Panc1 (cell line): ENCODE results near the gene KCNQ1. TPM values are rescaled to one million over a fixed set of nuclear protein-coding genes. Genes with fewer than 3 reads are reported as not detected.

Experiments
- ATAC-seq: fragments of 200-7000 bp; cut with Tn5 transposase; 2 replicates; pipeline ENCODE4 v1.9.1; 2020; ENCODE audit warnings: mild to moderate bottlenecking, moderate library complexity
- Bru-seq: library from RNA; stranded (reverse); fragments of 400-500 nt; gene quantifications from one replicate; lab custom pipeline; 2021; lab: Mats Ljungman, UMichigan
- BruChase-seq, 2 experiments: library from RNA; stranded (reverse); fragments of 400-500 nt; gene quantifications; one replicate each; lab custom pipeline; 2021; lab: Mats Ljungman, UMichigan
- BruUV-seq: library from RNA; stranded (reverse); fragments of 400-500 nt; replicated peaks from 2 replicates; lab custom pipeline; 2021; lab: Mats Ljungman, UMichigan
- CTCF ChIA-PET: fragments of 300-600 bp; sonication (Branson Sonifier 250); formaldehyde crosslinking; loops from one replicate; lab custom pipeline; 2022; ENCODE audit warnings: antibody characterized with exemption; lab: Charles Lee
- POLR2A ChIA-PET: fragments of 300-600 bp; sonication (Branson Sonifier 250); formaldehyde crosslinking; loops from one replicate; lab custom pipeline; 2022; ENCODE audit warnings: antibody characterized with exemption; lab: Charles Lee
- DNase-seq: peaks from one replicate; pipeline ENCODE4 v3.0.0-alpha.2; 2010; ENCODE audit warnings: low read depth, low spot score
- H3K27ac ChIP-seq: 2 replicates; pipeline ENCODE4 v1.5.1; 2011; ENCODE audit warnings: mild to moderate bottlenecking, low read length, inconsistent platforms
- H3K27me3 ChIP-seq: fragments of 200-500 bp; sonication (Bioruptor generic); 2 replicates; pipeline ENCODE4 v1.6.0; 2014; ENCODE audit warnings: low read length, inconsistent platforms; ENCODE audit not compliant: control insufficient read depth, insufficient read depth
- H3K36me3 ChIP-seq: fragments of 200-500 bp; sonication (Bioruptor generic); 2 replicates; pipeline ENCODE4 v1.5.1; 2014; ENCODE audit warnings: inconsistent platforms, mild to moderate bottlenecking, low read length, moderate library complexity; ENCODE audit not compliant: control insufficient read depth, insufficient read depth
- H3K4me1 ChIP-seq: 2 replicates; pipeline ENCODE4 v1.5.1; 2011; ENCODE audit warnings: inconsistent platforms, mild to moderate bottlenecking, low read length, moderate library complexity; ENCODE audit not compliant: control insufficient read depth, insufficient read depth
- H3K4me3 ChIP-seq, 2 experiments: 2 replicates each; pipeline ENCODE4 v1.5.1; 2011 to 2012; ENCODE audit warnings: low read depth in 2 of 2, low read length in 2 of 2, mild to moderate bottlenecking in 2 of 2, inconsistent platforms in 1 of 2, moderate library complexity in 1 of 2
- H3K9me3 ChIP-seq: fragments of 200-500 bp; sonication (Bioruptor generic); 2 replicates; pipeline ENCODE4 v1.5.1; 2014; ENCODE audit warnings: low read depth, mild to moderate bottlenecking, inconsistent platforms, low read length, moderate library complexity; ENCODE audit not compliant: control insufficient read depth, insufficient read depth
- CTCF ChIP-seq: fragments of 450-650 bp; IDR thresholded peaks from 2 replicates; pipeline ENCODE4 v1.5.1; 2017; ENCODE audit warnings: mild to moderate bottlenecking
- POLR2AphosphoS5 ChIP-seq: IDR thresholded peaks from 2 replicates; pipeline ENCODE4 v1.6.1; 2012; ENCODE audit warnings: mild to moderate bottlenecking, low read depth, low read length, moderate library complexity
- REST ChIP-seq, 2 experiments: IDR thresholded peaks; 2 replicates each; pipeline ENCODE4 v1.6.1; 2011 to 2012; ENCODE audit warnings: low read depth in 2 of 2, control low read depth in 1 of 2, low read length in 1 of 2, mild to moderate bottlenecking in 1 of 2, moderate library complexity in 1 of 2; ENCODE audit not compliant: insufficient read depth in 1 of 2
- SIN3A ChIP-seq: IDR thresholded peaks from 2 replicates; pipeline ENCODE4 v1.6.1; 2012; ENCODE audit warnings: low read depth, mild to moderate bottlenecking, low read length, moderate library complexity, borderline replicate concordance; ENCODE audit not compliant: insufficient read depth
- TCF7L2 ChIP-seq: IDR thresholded peaks from 2 replicates; pipeline ENCODE4 v1.6.1; 2011; ENCODE audit warnings: mild to moderate bottlenecking, low read depth, low read length, inconsistent platforms
- in situ Hi-C: cut with HindIII; loops from 2 replicates; pipeline ENCODE4 v1.10.0; 2016; ENCODE audit warnings: low sequenced_read_pairs, low pct_unique_long_range_greater_than_20kb
- intact Hi-C: fragments of 100-400 bp; cut with micrococcal nuclease; formaldehyde crosslinking; loops from one replicate; pipeline ENCODE4 v1.10.0; 2022; ENCODE audit not compliant: unreplicated experiment
- long read RNA-seq: library from polyadenylated mRNA; unstranded; transcript quantifications from one replicate; pipeline ENCODE4 v2.0.0, GENCODE V29; 2021; ENCODE audit not compliant: unreplicated experiment
- polyA plus RNA-seq: library from polyadenylated mRNA; unstranded; fragments of >200 nt; gene quantifications from one replicate; pipeline ENCODE4 v1.2.1, GENCODE V29; 2012; ENCODE audit warnings: missing spikeins; ENCODE audit not compliant: insufficient read length
- total RNA-seq: library from RNA; stranded (reverse); gene quantifications from one replicate; pipeline ENCODE4 v1.2.1, GENCODE V29; 2021; ENCODE audit not compliant: unreplicated experiment

KCNQ1 gene
- total RNA-seq (1.0 TPM), Bru-seq, nascent RNA (percentile 23 among the genes with signal in this experiment), BruChase-seq, experiment 1, labeled RNA remaining after a 2-hour chase (percentile 22 among the genes with signal in this experiment), BruChase-seq, experiment 2, labeled RNA remaining after a 6-hour chase (percentile 18 among the genes with signal in this experiment)
- 1.2 TPM for polyA plus RNA-seq
- long read RNA-seq, partial matches to known transcripts: 0 of 3 reads
- long read RNA-seq, other reads (novel, unspliced or antisense): 3 of 3 reads

GRCh38 chr11:2444821-2445745 is at the start of gene KCNQ1:
TSS of gene KCNQ1 (plus strand) at chr11:2445008. CDS start at chr11:2445099, 91 bp downstream.
- no peaks in the 10 kb centered on the region for H3K9me3 ChIP-seq
- no peaks in the 10 kb centered on the region for H3K36me3 ChIP-seq
- peaks cover 7% of the 10 kb centered on the region; the same call in 1 of the 2 replicates for H3K4me1 ChIP-seq
- peak; percentile 84 for ATAC-seq
- H3K27ac ChIP-seq: no peak within 1 kb of the TSS
- no TSS peak for BruUV-seq
- peak within 1 kb of the TSS; percentile 17 to 28; a peak in 3 of 4 replicates for H3K4me3 ChIP-seq
- TF ChIP-seq TCF7L2 (no peak), CTCF (no peak), REST (IDR thresholded peaks at IDR 0.05; ENCODE audit: insufficient read depth in 1 of 2, low read depth in 2 of 2, low read length in 1 of 2) (no peak), SIN3A (no peak), POLR2AphosphoS5 (no peak)
- intact Hi-C loops: no loop called here
- POLR2A ChIA-PET: no interaction called here
- in situ Hi-C loops: no loop called here
- peaks cover 11% of the 10 kb centered on the region; the same call in 1 of the 2 replicates for H3K27me3 ChIP-seq
- DNase-seq: no peak
- CTCF ChIA-PET: interaction anchor here (0.7 to 1.5 kb wide), 2 partner anchors 26 to 86 kb away, joined by 3 to 5 read pairs; no protein-coding TSS in a partner anchor

- in situ Hi-C loops (no loop called here), intact Hi-C loops (no loop called here)
- no peak for DNase-seq
- Histone ChIP-seq H3K27me3 (no peaks in the 10 kb centered on the region), H3K9me3 (no peaks in the 10 kb centered on the region), H3K36me3 (no peaks in the 10 kb centered on the region; the same call in 1 of the 2 replicates), H3K4me3 (no peak overlapping the region), H3K27ac (no peak overlapping the region), H3K4me1 (peaks cover 11% of the 10 kb centered on the region)
- no peak for ATAC-seq
- TF ChIP-seq REST (IDR thresholded peaks at IDR 0.05; ENCODE audit: insufficient read depth in 1 of 2, low read depth in 2 of 2, low read length in 1 of 2): no peak
- ChIA-PET CTCF (no interaction called here), POLR2A (no interaction called here)
- no TSS peak for BruUV-seq
Observed at GRCh38 chr11:2395211-2395730, 49.5 kb upstream of the KCNQ1 start.
